Calu3 (cell line): ENCODE data around the gene NUDT7. TPM values are rescaled to one million over a fixed set of nuclear protein-coding genes. Genes with fewer than 3 reads are reported as not detected.

ENCODE experiments used
- BruUV-seq: library from RNA; stranded (reverse); fragments of 400-500 nt; replicated peaks from 2 replicates; lab custom pipeline; 2021; lab: Mats Ljungman, UMichigan
- CTCF ChIA-PET: fragments of 300-600 bp; sonication (Branson Sonifier 250); formaldehyde crosslinking; loops from one replicate; lab custom pipeline; 2022; ENCODE audit warnings: antibody characterized with exemption; lab: Charles Lee
- DNase-seq: peaks from one replicate; pipeline ENCODE4 v3.0.0; 2022
- H3K27ac Mint-ChIP-seq: one replicate; pipeline ENCODE4 v1.8.0; 2022; ENCODE audit warnings: mixed read lengths; ENCODE audit not compliant: unreplicated experiment
- H3K27me3 Mint-ChIP-seq: one replicate; pipeline ENCODE4 v1.8.0; 2022; ENCODE audit warnings: mixed read lengths; ENCODE audit not compliant: unreplicated experiment
- H3K36me3 Mint-ChIP-seq: one replicate; pipeline ENCODE4 v1.8.0; 2022; ENCODE audit warnings: mild to moderate bottlenecking, moderate library complexity, mixed read lengths; ENCODE audit not compliant: insufficient read depth, unreplicated experiment
- H3K4me1 Mint-ChIP-seq: one replicate; pipeline ENCODE4 v1.8.0; 2022; ENCODE audit warnings: mild to moderate bottlenecking, low read depth, mixed read lengths; ENCODE audit not compliant: unreplicated experiment
- H3K4me3 Mint-ChIP-seq: one replicate; pipeline ENCODE4 v1.8.0; 2022; ENCODE audit warnings: mild to moderate bottlenecking, low read depth, moderate library complexity, mixed read lengths; ENCODE audit not compliant: unreplicated experiment
- H3K9me3 Mint-ChIP-seq: one replicate; pipeline ENCODE4 v1.8.0; 2022; ENCODE audit warnings: low read depth, mixed read lengths; ENCODE audit not compliant: unreplicated experiment
- intact Hi-C: fragments of 100-400 bp; cut with micrococcal nuclease; formaldehyde crosslinking; loops from one replicate; pipeline ENCODE4 v1.10.0; 2022; ENCODE audit not compliant: unreplicated experiment
- total RNA-seq: library from RNA; stranded (reverse); gene quantifications from 2 replicates; pipeline ENCODE4 v1.2.3, GENCODE V29; 2022
- TF ChIP-seq, protein P1 (sequence below): fragments of 200-600 bp; IDR thresholded peaks from one replicate; pipeline ENCODE4 v1.8.0; 2022; ENCODE audit warnings: antibody characterized with exemption; ENCODE audit not compliant: unreplicated experiment

The NUDT7 gene
- total RNA-seq, 1 experiment from 2014 or later: 6.1 TPM

DNA sequence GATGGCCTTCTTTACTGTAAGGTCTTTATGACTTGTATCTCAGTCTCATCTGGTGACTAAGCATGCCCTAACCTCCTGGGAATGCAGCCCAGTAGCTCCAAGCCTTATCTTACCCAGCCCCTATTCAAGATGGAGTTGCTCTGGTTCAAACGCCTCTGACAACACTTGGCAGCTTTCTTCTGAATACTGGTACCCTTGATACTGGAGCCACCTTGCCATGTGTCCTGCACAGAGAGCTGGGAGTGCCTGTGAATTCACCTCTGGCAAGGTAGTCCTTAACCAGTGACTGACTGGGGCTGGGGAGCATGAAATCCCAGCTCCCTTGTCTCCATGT lies 17.2 kb downstream of the NUDT7 start:
- CTCF ChIA-PET: no interaction called here
- no peak overlapping the region for H3K4me3 Mint-ChIP-seq
- H3K36me3 Mint-ChIP-seq: no peaks in the 10 kb centered on the region
- TF ChIP-seq, protein P1, sequence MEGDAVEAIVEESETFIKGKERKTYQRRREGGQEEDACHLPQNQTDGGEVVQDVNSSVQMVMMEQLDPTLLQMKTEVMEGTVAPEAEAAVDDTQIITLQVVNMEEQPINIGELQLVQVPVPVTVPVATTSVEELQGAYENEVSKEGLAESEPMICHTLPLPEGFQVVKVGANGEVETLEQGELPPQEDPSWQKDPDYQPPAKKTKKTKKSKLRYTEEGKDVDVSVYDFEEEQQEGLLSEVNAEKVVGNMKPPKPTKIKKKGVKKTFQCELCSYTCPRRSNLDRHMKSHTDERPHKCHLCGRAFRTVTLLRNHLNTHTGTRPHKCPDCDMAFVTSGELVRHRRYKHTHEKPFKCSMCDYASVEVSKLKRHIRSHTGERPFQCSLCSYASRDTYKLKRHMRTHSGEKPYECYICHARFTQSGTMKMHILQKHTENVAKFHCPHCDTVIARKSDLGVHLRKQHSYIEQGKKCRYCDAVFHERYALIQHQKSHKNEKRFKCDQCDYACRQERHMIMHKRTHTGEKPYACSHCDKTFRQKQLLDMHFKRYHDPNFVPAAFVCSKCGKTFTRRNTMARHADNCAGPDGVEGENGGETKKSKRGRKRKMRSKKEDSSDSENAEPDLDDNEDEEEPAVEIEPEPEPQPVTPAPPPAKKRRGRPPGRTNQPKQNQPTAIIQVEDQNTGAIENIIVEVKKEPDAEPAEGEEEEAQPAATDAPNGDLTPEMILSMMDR: no peak
- intact Hi-C loops: no loop called here
- H3K4me1 Mint-ChIP-seq: no peaks in the 10 kb centered on the region
- peaks cover 7% of the 10 kb centered on the region for H3K9me3 Mint-ChIP-seq
- H3K27me3 Mint-ChIP-seq: no peaks in the 10 kb centered on the region
- no peak overlapping the region for H3K27ac Mint-ChIP-seq
- no TSS peak for BruUV-seq
- DNase-seq: no peak

DNA sequence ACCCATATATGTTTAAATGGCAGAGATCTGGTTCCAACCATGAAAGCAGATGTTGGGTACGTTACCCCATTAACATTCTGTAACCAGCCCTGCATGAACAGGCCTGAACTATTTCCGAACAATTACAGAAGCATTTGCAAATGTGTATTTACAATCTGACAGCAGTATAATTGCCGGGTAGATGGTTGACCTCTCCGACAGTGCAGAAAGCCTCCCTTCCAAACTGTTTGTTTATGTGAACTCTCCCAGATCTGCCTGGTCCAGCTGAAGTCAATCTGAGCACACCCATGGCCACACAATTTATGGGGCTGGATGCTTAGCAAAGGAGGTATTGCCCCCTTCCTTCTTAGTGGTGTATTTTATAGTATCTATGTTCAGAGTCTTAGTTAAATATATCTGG lies 21.8 kb downstream of the NUDT7 start:
- CTCF ChIA-PET: no interaction called here
- no peak for DNase-seq
- Mint-ChIP-seq H3K36me3 (no peaks in the 10 kb centered on the region), H3K4me1 (no peaks in the 10 kb centered on the region), H3K27ac (no peak overlapping the region), H3K4me3 (no peak overlapping the region), H3K27me3 (peaks cover 23% of the 10 kb centered on the region), H3K9me3 (peaks cover 6% of the 10 kb centered on the region)
- BruUV-seq: no TSS peak
- intact Hi-C loops: no loop called here
- TF ChIP-seq, protein P1: no peak

DNA sequence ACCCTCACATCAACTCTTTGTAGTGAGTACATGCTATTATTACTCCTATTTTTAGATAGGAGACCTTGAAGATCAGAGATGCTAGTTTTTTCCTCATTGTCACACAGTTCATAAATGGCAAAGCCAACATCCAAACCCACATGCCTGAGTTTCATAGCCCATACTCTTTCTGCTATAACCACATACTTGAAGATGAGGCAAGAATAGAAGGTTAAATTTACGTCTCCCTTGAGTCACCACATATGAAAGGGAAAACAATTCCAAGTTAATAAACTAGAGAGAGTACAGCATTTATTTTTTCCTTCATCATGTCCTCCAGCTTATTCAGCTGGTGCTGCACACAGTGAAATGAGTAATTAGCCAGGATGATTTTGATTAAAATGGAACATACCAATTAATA lies 23.7 kb downstream of the NUDT7 start:
- H3K9me3 Mint-ChIP-seq: peaks cover 8% of the 10 kb centered on the region
- no peaks in the 10 kb centered on the region for H3K36me3 Mint-ChIP-seq
- DNase-seq: no peak
- H3K4me3 Mint-ChIP-seq: no peak overlapping the region
- intact Hi-C loops: no loop called here
- H3K27me3 Mint-ChIP-seq: peaks cover 36% of the 10 kb centered on the region
- no TSS peak for BruUV-seq
- H3K4me1 Mint-ChIP-seq: no peaks in the 10 kb centered on the region
- TF ChIP-seq, protein P1: no peak
- CTCF ChIA-PET: no interaction called here
- H3K27ac Mint-ChIP-seq: no peak overlapping the region

DNA sequence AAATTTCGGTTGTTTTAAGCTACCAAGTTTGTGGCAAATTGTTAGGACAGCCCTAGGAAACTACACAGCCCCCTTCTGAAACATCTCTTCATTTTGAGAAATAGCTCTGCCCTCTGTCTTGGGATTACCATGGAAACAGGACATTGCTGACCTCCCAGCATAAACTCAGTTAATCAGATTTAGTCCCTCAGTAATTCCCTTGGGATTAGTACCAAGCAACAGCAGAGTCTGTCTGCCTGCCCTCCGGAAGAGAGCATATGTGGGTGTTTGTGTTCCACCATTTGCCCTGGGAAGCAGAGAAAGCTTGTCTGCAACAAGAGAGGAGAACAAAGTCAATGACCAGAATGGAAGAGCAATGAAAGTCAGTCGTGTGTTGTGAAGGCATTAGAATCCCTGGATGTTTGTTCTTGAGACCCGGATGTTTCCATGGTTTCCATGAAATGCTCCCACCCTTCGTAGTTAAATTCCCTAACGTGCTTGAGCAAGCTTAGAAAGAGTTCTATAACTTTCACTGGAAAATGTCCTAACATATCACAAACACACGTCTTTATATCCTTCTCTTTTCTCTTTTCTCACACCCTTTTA lies 26.2 kb downstream of the NUDT7 start:
- no peak for DNase-seq
- CTCF ChIA-PET: no interaction called here
- Mint-ChIP-seq H3K4me3 (no peak overlapping the region), H3K36me3 (no peaks in the 10 kb centered on the region), H3K27ac (no peak overlapping the region), H3K27me3 (peaks cover 40% of the 10 kb centered on the region), H3K4me1 (no peaks in the 10 kb centered on the region), H3K9me3 (peaks cover 8% of the 10 kb centered on the region)
- intact Hi-C loops: no loop called here
- TF ChIP-seq, protein P1: no peak
- no TSS peak for BruUV-seq
